Common myeloid progenitor, CD34-positive (primary cell): ENCODE results near the gene SNTG2.

ENCODE experiments used
- CTCF ChIA-PET: fragments of 350-600 bp; sonication (Branson Sonifier 250); formaldehyde crosslinking; loops from one replicate; lab custom pipeline; 2021; ENCODE audit warnings: antibody characterized with exemption; lab: Charles Lee
- POLR2A ChIA-PET: fragments of 350-600 bp; sonication (Branson Sonifier 250); formaldehyde crosslinking; loops from one replicate; lab custom pipeline; 2021; ENCODE audit warnings: antibody characterized with exemption; lab: Charles Lee
- DNase-seq, 3 donors: peaks; one replicate each; pipeline versions ENCODE4 v3.0.0 to v3.0.0-alpha.2; 2013
- H3K27ac ChIP-seq, 2 experiments: 1 replicate in 1 of 2; 2 replicates in 1 of 2; pipeline ENCODE4 v1.7.0; 2013; ENCODE audit warnings: inconsistent platforms in 2 of 2, low read length in 2 of 2, mild to moderate bottlenecking in 2 of 2, low read depth in 1 of 2, moderate library complexity in 1 of 2; ENCODE audit not compliant: severe bottlenecking in 2 of 2, insufficient read depth in 1 of 2, poor library complexity in 1 of 2
- H3K27me3 ChIP-seq, 5 experiments: replicated peaks in 2 of 5; 1 replicate in 3 of 5; 2 replicates in 2 of 5; pipeline versions ENCODE4 v1.6.1 to v1.7.0; 2013; ENCODE audit warnings: low read length in 4 of 5, mild to moderate bottlenecking in 2 of 5, moderate library complexity in 2 of 5, inconsistent platforms in 1 of 5; ENCODE audit not compliant: insufficient read depth in 5 of 5, control insufficient read depth in 4 of 5
- H3K36me3 ChIP-seq, 4 experiments: 1 replicate in 2 of 4; 2 replicates in 2 of 4; pipeline versions ENCODE4 v1.6.1 to v1.7.0; 2013; ENCODE audit warnings: low read length in 3 of 4, control low read depth in 1 of 4, mild to moderate bottlenecking in 1 of 4; ENCODE audit not compliant: control insufficient read depth in 4 of 4, insufficient read depth in 4 of 4
- H3K4me1 ChIP-seq, 4 experiments: 1 replicate in 3 of 4; 2 replicates in 1 of 4; pipeline versions ENCODE4 v1.6.1 to v1.7.1; 2013; ENCODE audit warnings: low read length in 3 of 4, mild to moderate bottlenecking in 3 of 4, control low read depth in 1 of 4, inconsistent platforms in 1 of 4, moderate library complexity in 1 of 4; ENCODE audit not compliant: control insufficient read depth in 4 of 4, insufficient read depth in 4 of 4; ENCODE audit errors: control extremely low read depth in 1 of 4
- H3K4me3 ChIP-seq, 7 experiments: 1 replicate in 4 of 7; 2 replicates in 3 of 7; pipeline versions ENCODE4 v1.5.1 to v1.7.0; 2013; ENCODE audit warnings: mild to moderate bottlenecking in 7 of 7, low read length in 6 of 7, moderate library complexity in 6 of 7, inconsistent platforms in 2 of 7, low read depth in 2 of 7, control low read depth in 1 of 7; ENCODE audit not compliant: insufficient read depth in 4 of 7, control insufficient read depth in 1 of 7; ENCODE audit errors: extremely low read depth in 1 of 7
- H3K9me3 ChIP-seq, 5 experiments: 1 replicate in 4 of 5; 2 replicates in 1 of 5; pipeline versions ENCODE4 v1.6.1 to v1.7.1; 2013; ENCODE audit warnings: low read length in 4 of 5, mild to moderate bottlenecking in 2 of 5, inconsistent platforms in 1 of 5, low read depth in 1 of 5, moderate library complexity in 1 of 5; ENCODE audit not compliant: control insufficient read depth in 4 of 5, insufficient read depth in 2 of 5; ENCODE audit errors: control extremely low read depth in 1 of 5
- WGBS: methylation state at CpG from one replicate; pipeline ENCODE4 v1.1.5; 2013; ENCODE audit not compliant: insufficient coverage; 5-methylcytosine and 5-hydroxymethylcytosine counted together

SNTG2 gene

DNA sequence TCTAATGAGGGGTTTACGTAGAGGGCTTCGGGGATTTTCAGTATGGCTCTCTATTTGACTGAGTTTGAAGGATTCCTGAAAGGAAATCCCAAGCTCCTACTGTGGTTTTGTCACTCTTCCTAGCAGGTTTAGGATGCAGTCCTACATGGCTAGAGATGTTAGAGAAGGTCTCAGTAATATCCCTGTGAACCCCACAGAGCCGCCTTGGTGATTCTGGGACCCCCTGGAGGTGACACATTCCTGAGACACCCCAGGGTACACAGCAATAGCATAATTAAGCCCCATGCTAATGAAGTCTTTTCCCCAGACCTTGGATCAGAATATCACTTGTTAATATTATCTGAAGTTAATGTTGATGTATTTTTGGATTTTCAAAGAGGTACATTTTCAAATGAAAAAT, 103.8 kb downstream of the SNTG2 start:
- Histone ChIP-seq H3K9me3 (peaks cover 0 to 2% (median 0%) of the 10 kb centered on the region in 5 experiments), H3K36me3 (no peaks in the 10 kb centered on the region), H3K27ac (no peak overlapping the region), H3K4me3 (no peak overlapping the region), H3K4me1 (no peaks in the 10 kb centered on the region), H3K27me3 (peaks cover 0 to 16% (median 5%) of the 10 kb centered on the region in 5 experiments)
- ChIA-PET CTCF (no interaction called here), POLR2A (no interaction called here)
- no peak for DNase-seq
- 94% methylated on average over 3 of the region's 3 CpGs for WGBS

DNA sequence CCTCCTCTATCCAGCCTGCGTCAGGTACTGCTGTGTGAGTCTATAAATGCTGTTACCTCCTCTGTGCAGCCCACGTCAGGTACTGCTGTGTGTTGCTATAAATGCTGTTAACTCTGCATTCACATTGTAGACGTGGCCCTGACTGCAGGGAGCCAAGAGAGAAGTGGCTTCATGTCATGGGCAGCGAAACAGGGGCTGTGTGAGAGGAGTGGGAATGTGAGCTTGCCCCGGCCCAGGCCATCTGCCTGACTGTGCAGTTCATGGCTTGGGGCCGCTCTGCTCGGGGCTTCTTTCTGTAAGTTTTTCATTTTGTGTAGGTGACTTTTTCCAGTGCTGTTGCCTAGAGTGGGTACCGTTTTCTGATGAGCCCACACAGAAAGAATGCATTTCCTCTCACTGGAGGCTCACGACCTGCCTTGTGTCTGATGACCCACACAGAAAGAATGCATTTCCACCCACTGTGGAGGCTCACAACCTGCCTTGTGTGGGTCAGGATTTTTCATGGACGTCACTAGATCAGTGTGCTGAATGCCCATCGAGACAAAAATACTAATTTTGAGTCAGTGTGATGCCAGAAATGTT, 104.5 kb downstream of the SNTG2 start:
- Histone ChIP-seq H3K4me1 (no peaks in the 10 kb centered on the region), H3K27me3 (peaks cover 0 to 16% (median 5%) of the 10 kb centered on the region in 5 experiments), H3K4me3 (no peak overlapping the region), H3K27ac (no peak overlapping the region), H3K36me3 (no peaks in the 10 kb centered on the region), H3K9me3 (peaks cover 0 to 2% (median 0%) of the 10 kb centered on the region in 5 experiments)
- WGBS: 89% methylated on average over 7 of the region's 11 CpGs
- ChIA-PET POLR2A (no interaction called here), CTCF (no interaction called here)
- DNase-seq: no peak

DNA sequence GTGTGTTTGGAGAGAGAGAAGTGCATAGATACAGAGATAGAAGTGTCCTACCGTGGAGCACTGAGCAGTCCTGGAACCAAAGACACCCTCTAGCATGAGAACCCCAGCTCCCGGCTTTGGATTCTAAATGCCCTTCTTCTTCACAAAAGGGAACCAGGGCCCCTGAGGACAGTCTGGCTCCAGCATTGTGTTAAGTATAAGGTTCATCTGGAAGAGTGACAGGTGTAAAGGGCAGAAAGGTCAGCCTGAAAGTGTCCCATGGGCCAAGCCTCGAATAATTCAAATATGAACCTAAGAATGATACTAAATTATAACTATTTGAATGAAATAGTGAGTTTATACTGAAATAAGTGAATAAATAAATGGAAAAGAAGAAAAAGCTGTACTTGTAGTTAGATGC, 109.7 kb downstream of the SNTG2 start:
- no peak for DNase-seq
- no peak overlapping the region for H3K27ac ChIP-seq
- POLR2A ChIA-PET: no interaction called here
- 100% methylated on average over 1 of the region's 3 CpGs for WGBS
- no peaks in the 10 kb centered on the region for H3K4me1 ChIP-seq
- H3K4me3 ChIP-seq: no peak overlapping the region
- CTCF ChIA-PET: no interaction called here
- peaks cover 0 to 2% (median 0%) of the 10 kb centered on the region in 5 experiments for H3K9me3 ChIP-seq
- H3K27me3 ChIP-seq: peaks cover 3 to 21% (median 13%) of the 10 kb centered on the region in 5 experiments
- H3K36me3 ChIP-seq: no peaks in the 10 kb centered on the region

DNA sequence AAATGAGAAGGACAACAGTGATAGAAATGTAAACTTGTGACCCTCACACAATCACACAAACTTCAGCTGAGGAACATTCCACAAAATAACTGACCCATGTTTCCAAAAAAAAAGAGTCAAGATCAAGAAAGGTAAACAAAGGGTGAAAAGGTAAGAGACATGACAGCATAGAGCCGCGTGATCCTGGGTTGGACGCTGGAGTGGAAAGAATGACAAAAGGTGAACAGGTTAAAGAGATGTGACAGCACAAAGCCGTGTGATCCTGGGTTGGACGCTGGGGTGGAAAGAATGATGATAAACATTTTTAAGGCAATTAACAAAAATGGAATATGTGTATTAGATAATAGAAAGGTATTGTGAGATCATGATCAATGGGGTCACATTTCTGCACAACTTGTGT, 110.3 kb downstream of the SNTG2 start:
- no peak overlapping the region for H3K4me3 ChIP-seq
- no peaks in the 10 kb centered on the region for H3K9me3 ChIP-seq
- H3K27ac ChIP-seq: no peak overlapping the region
- ChIA-PET CTCF (no interaction called here), POLR2A (no interaction called here)
- peaks cover 3 to 21% (median 13%) of the 10 kb centered on the region in 5 experiments for H3K27me3 ChIP-seq
- WGBS: 89% methylated on average over 5 of the region's 5 CpGs
- no peak for DNase-seq
- H3K4me1 ChIP-seq: no peaks in the 10 kb centered on the region
- no peaks in the 10 kb centered on the region for H3K36me3 ChIP-seq

DNA sequence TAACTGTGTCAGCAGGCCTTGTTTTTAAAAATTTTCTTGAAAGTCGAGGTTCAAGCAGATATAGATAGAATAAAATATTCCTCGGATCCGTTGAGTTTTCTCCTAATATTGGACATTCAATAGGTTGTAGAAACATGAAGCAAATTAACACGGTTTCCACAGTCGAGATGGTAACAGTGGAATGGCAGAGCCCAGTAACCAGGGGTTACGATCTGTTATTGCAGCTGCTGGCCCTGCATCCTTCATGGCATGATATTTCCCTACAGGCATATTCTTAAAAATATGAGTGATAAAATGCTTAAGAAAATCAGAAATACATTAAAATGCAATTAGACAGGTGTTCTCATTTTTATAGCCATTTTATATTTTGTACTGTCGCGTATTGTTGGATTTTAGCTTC, 117.6 kb downstream of the SNTG2 start:
- Histone ChIP-seq H3K4me3 (no peak overlapping the region), H3K27ac (no peak overlapping the region), H3K4me1 (no peaks in the 10 kb centered on the region), H3K36me3 (no peaks in the 10 kb centered on the region), H3K9me3 (peaks cover 0 to 8% (median 0%) of the 10 kb centered on the region in 5 experiments), H3K27me3 (peaks cover 0 to 5% (median 4%) of the 10 kb centered on the region in 5 experiments)
- WGBS: 98% methylated on average over 4 of the region's 8 CpGs
- no peak for DNase-seq
- ChIA-PET CTCF (no interaction called here), POLR2A (no interaction called here)

DNA sequence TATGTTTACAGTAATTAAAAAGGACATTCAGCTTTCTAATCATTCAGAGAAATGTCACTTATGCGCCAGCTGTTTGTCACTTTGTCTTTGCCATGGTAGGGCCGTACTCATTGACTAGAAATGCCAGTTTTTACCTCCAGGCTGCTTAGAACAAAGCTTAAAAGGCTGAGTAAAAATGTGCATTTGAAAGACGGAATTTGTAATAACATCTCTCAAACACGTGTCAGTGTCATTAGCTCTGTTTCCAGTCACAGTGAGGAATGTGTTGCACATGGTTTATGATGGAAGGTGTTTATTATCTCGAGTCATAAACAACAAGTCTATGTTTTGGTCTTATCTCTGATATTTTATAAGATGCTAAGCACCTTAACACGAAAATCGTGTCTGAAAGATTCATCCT, 118.2 kb downstream of the SNTG2 start:
- no peak for DNase-seq
- Histone ChIP-seq H3K27me3 (peaks cover 0 to 5% (median 4%) of the 10 kb centered on the region in 5 experiments), H3K27ac (no peak overlapping the region), H3K4me3 (no peak overlapping the region), H3K36me3 (no peaks in the 10 kb centered on the region), H3K9me3 (peaks cover 0 to 8% (median 0%) of the 10 kb centered on the region in 5 experiments), H3K4me1 (no peaks in the 10 kb centered on the region)
- ChIA-PET CTCF (no interaction called here), POLR2A (no interaction called here)
- 63% methylated on average over 6 of the region's 7 CpGs for WGBS

DNA sequence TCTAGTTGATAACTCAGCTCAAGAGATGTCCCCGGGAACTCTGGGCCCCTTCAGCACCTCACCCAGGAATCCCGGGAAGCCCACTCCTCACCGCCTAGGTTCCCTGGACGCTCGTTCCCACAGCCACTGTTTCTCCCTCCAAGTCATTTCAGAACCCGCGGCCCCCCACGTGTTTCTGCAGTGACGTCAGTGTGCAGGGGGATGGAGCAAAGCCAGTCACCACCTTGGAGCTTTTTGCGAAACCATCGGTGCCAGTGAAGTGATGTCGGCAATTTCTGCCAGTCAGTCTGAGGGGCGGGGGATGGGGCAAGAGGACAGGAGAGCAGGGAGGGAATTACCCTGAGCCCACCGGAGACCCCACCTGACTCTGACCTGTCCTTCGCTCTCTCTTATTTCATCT, 119.2 kb downstream of the SNTG2 start:
- H3K9me3 ChIP-seq: peaks cover 0 to 8% (median 0%) of the 10 kb centered on the region in 5 experiments
- no peaks in the 10 kb centered on the region for H3K4me1 ChIP-seq
- WGBS: 91% methylated on average over 12 of the region's 15 CpGs
- ChIA-PET CTCF (no interaction called here), POLR2A (no interaction called here)
- no peaks in the 10 kb centered on the region for H3K36me3 ChIP-seq
- no peak overlapping the region for H3K27ac ChIP-seq
- H3K27me3 ChIP-seq: peaks cover 0 to 4% (median 2%) of the 10 kb centered on the region in 5 experiments
- no peak for DNase-seq
- no peak overlapping the region for H3K4me3 ChIP-seq
